Hepatocyte (in vitro differentiated cells): ENCODE data around the gene CHKA.

Experiments
- CTCF ChIP-seq: fragments of 200-600 bp; sonication (generic); IDR thresholded peaks from 2 replicates; pipeline ENCODE4 v1.5.1; 2016; ENCODE audit warnings: antibody characterized with exemption, mild to moderate bottlenecking; ENCODE audit not compliant: poor library complexity
- EZH2 ChIP-seq: fragments of 200-600 bp; sonication (generic); IDR thresholded peaks from 2 replicates; pipeline ENCODE4 v1.6.1; 2016; ENCODE audit warnings: antibody characterized with exemption, mild to moderate bottlenecking, borderline replicate concordance

DNA sequence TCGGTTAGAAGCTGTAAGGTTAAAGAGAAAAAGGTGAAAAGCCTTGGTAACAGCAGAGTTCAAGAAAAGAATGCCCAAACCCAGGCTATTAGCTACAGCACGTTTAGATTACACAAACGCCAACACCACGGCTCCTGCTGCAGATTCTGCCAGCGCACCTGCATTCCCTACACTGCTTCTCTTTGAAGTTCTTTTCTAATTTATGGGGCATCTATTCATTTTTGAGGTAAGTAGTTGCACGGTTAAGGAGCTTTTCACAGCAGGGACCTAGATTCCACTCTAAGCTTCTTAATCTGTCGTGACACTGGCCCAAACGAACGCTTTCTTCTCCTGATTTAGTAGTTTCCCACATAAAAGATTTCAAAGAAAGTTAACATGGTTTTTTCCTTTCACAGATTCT, 38.0 kb upstream of the CHKA start:
- no peak for TF ChIP-seq CTCF
- TF ChIP-seq EZH2, result no peak
